ENCODE data around the gene ADM.
"Not testable (repeated sequence)": the region's sequence is repeated elsewhere in the genome, so short reads cannot be mapped to it uniquely, and the experiment has no call there.

ADM gene
- 0.52 to 1.8 reads per million in 2 experiments for total RNA-seq

DNA sequence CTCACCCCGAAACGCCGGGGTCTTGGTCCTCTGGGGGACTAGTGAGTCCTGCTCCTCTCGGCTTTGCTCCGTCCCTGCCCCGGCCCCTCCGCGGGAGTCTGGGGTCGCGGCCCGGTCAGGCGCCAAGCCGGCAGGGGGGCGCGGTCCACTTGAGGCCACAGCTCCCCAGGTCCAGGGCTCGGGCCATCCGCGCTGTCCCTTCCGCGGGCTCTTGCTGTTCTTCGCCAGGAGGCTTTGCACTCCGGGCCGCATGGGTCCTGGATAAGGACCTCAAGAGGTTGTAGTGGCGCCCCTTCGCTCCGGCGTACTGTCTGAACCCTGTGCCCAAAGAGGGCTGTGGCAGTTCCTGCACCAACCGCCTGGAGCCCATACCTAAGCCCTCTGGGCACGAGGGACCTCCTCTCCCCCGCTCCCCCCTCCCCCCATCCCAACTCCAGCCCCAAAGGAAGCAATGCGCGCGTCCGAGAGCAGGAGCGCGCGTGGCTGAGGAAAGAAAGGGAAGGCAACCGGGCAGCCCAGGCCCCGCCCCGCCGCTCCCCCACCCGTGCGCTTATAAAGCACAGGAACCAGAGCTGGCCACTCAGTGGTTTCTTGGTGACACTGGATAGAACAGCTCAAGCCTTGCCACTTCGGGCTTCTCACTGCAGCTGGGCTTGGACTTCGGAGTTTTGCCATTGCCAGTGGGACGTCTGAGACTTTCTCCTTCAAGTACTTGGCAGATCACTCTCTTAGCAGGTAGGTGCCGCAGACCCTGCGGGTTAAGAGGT lies at the start of gene ADM:
TSS of gene ADM (plus strand) at position 579 of the 767 bp plus-strand sequence. CDS start 628 bp downstream, outside the sequence.
- DNase-seq (ENCODE audit: low read depth): no peak

- no peak for DNase-seq (ENCODE audit: low read depth)
Measured at GRCh38 chr11:10255388-10256125, 49.3 kb upstream of the ADM start.

- no peak for DNase-seq (ENCODE audit: low read depth)
Measured at GRCh38 chr11:10257478-10257877, 47.4 kb upstream of the ADM start.

DNA sequence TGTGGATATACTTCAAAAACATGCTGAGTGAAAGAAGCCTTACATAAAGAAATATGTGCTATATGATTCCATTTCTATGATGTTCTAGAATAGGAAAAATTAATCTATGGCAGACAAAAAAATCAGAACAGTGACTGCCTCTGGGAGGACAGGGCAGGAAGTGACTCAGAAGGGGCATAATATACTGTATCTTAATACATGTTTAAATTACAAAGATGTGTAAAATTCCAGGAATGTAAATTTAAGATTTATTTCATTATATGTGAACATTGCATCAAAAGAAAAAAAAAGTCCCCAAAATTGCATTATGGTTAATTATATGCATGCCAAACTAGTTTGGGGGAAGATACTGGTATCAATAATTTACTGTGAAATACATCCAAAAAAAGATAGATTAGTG lies 43.1 kb upstream of the ADM start:
- DNase-seq (ENCODE audit: low read depth): no peak

DNA sequence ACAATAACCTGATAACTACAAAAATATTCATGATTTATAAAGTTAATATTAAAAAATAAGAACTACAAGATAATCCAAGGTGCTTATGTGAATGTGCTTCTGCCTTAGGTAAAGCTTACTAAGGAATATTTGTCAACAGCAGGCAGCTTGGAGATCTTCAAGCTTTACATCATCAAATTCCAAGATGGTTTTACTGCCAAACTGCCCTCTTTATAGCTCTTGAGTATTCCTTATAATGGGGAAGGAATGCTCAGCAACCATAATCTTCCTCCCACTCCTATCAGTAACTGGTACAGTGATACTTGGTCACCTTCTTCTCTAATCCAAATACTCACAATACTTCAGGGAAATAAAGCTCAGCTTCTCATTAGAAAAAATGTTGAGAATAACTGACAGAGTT lies 40.9 kb upstream of the ADM start:
- no peak for DNase-seq (ENCODE audit: low read depth)

GRCh38 chr11:10264716-10265115 lies 40.2 kb upstream of the ADM start:
- DNase-seq (ENCODE audit: low read depth): not testable (repeated sequence)

GRCh38 chr11:10265936-10266335 lies 38.9 kb upstream of the ADM start:
- no peak for DNase-seq (ENCODE audit: low read depth)

- no peak for DNase-seq (ENCODE audit: low read depth)
Measured at GRCh38 chr11:10267821-10268220, 37.1 kb upstream of the ADM start.

- DNase-seq (ENCODE audit: low read depth): no peak
Measured at GRCh38 chr11:10268746-10269488, 36.0 kb upstream of the ADM start.

DNA sequence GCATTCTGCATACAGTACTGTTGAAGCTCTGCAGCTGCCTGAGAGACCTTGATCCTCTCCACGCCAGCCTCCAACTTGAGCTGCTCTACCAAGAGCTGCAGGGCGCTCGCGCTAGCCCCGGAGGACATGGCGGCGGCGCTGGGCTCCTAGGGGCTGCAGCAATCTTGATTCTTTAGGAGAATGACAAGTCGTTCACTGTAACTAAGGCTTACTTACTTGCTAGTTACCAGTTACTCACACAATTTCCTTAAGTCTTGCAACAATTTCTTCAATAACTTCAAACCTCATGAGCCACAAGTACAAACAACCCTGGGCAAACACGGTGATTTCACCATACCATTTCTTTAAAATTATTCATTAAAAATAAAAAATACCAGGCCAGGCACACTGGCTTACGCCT lies 32.7 kb upstream of the ADM start:
- no peak for DNase-seq (ENCODE audit: low read depth)

DNA sequence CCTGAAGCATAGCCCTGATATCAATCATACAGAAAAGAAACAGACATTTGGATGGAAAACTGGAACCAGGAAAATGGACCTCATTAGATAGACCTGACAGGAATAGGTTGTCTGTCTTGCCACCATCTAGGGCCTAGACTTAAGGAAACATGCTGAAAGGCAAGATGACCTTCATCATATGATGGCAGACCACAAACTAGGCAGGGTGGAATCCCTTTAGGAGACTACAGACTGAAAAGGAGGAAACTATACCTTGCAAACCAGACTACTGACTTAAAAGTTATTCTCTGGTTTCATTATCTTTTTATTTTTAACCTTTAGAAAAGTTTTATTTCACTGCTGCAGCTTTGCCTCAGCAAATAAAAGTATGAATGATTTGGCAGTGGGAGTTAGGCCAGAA lies 31.1 kb upstream of the ADM start:
- no peak for DNase-seq (ENCODE audit: low read depth)

GRCh38 chr11:10274726-10275125 lies 30.1 kb upstream of the ADM start:
- no peak for DNase-seq (ENCODE audit: low read depth)

DNA sequence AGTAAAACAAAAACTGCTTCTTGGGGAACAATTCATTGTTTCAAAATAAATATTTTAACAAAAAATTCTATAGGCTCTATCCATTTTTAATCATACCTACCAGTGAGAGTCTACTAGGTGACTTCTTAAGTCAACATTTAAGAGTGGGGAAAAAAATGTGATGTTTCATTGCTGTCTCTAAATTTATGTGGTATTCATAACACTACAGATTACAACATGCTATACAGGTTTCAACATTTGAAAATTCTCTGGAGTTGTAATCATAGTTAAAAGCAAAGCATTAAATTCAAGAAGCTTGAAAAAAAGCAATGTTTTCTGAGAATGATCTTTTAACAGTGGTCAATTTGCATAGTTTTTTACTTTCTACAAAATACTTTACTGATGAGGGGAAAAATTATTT lies 29.2 kb upstream of the ADM start:
- no peak for DNase-seq (ENCODE audit: low read depth)

DNA sequence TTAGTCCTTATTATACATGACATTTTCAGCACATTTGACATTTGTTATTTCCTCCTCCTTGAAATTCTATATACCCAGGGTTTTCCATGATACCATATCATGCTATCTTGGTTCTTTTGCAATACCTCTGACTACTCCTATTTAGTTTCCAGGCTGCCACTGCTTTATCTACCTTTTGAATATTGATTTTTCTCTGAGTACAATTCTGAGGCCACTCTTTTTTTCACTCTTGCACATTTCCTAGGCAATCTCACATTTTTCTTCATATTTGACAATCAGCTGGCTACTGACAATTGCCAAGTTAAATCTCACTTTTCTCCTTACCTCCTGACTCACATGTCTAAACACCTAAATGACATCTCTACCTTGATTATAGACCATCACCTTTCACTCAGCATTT lies 22.8 kb upstream of the ADM start:
- DNase-seq (ENCODE audit: low read depth): no peak

DNA sequence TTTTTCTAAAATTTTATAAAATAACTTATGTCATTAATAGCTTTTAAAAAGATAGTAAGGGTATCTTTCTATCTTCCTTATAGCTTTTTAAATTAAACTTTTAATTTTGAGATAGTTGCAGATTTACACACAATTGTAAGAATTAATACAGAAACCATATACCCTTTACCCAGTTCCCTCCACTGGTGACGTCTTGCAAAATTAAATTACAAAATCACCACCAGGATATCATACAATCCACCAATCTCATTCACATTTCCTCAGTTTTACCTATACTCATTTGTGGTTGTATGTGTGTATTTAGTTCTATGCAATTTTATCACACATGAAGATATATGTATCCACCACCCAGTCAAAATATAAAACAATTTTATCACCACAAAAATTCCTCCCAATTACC lies 20.9 kb upstream of the ADM start:
- DNase-seq (ENCODE audit: low read depth): no peak

DNA sequence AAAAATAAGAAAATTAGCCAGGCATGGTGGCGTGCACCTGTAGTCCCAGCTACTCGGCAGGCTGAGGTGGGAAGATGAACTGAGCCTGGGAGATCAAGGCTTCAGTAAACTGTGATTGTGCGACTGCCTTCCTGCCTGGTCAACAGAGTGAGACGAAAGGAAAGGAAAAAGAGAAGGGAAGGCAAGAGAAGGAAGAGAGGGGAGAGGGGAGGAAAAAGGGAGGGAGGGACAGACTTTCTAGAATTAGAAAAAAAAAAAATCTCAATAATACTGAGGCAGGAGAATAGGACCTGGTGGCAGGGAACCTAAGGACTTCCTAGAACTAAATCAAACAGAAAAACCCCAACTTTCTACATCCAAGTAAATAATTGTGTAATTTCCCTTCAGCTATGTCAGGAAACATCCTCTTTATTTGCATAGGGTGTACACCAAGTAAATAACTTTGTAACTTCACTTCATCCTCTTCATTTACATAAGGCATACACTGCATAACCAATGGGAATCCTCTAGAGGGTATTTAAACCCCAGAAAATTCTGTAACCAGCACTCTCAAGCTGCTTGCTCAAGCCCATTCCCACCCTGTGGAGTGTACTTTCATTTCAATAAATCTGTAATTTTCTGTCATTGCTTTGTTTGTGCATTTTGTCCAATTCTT lies 19.6 kb upstream of the ADM start:
- DNase-seq (ENCODE audit: low read depth): no peak

DNA sequence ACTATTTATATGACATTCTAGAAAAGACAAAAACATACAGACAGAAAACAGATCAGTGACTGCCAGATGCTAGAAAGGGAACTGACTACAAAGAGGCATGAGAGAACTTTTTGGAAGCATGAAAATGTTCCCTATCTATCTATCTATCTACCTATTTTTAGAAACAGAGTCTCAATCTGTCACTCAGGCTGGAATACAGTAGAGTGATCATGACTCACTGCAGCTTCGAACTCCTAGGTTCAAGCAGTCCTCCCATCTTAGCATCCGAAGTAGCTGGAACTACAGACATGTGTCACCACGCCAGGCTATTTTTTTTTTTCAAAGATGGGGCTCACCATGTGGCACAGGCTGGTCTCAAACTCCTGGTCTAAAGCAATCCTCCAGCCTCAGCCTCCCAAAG lies 17.7 kb upstream of the ADM start:
- DNase-seq (ENCODE audit: low read depth): no peak

GRCh38 chr11:10287766-10288715 lies 16.8 kb upstream of the ADM start:
- no peak for DNase-seq (ENCODE audit: low read depth)

GRCh38 chr11:10288881-10289764 lies 15.8 kb upstream of the ADM start:
- no peak for DNase-seq (ENCODE audit: low read depth)

DNA sequence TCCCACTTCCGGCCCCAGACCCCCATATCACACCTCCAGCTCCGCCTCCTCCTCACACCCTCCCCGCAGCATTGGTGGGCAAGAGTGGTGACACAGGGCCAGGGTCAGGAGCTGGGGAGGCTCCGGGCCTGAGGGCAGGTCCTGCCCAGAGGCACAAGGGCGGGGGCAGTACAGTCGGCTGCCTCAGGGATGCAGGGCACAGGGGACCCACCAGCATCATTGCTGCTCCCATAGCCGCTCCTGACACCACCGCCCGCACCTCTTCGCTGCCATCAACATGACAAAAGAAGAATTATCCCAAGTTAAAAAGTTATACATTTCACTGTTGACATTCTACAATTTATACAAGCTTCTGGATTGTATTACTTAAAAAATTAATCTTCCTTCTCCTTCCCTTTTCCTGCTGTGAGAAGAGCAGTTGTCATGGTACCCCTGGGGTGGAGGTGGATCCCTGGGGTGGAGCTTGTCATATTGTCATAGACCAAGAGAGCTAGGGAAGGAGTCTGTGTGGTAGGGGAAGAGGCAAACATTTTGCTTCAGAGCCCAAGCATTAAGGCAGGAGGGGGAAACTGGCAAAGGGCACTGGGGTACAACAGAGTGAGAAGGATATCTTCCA lies 15.0 kb upstream of the ADM start:
- DNase-seq (ENCODE audit: low read depth): no peak

Data from T follicular helper cell (primary cell).